DOHH2 (cell line): ENCODE results near the gene KCTD15.

Experiments
- H3F3A ChIP-seq: fragments of 200-600 bp; sonication (generic), shearing (Covaris generic); 2 replicates; pipeline ENCODE4 v1.6.0; 2016; ENCODE audit warnings: antibody characterized with exemption, mild to moderate bottlenecking; ENCODE audit not compliant: control insufficient read depth, insufficient read depth
- H3K27ac ChIP-seq: fragments of 200-600 bp; sonication (generic); 2 replicates; pipeline ENCODE4 v1.5.1; 2014; ENCODE audit warnings: low read depth, mild to moderate bottlenecking, low read length, moderate library complexity
- H3K27me3 ChIP-seq: fragments of 200-600 bp; sonication (generic); 2 replicates; pipeline ENCODE4 v1.6.1; 2014; ENCODE audit warnings: mild to moderate bottlenecking, low read length, mixed read lengths; ENCODE audit not compliant: control insufficient read depth
- H3K36me3 ChIP-seq: fragments of 200-600 bp; sonication (generic); 2 replicates; pipeline ENCODE4 v1.6.1; 2014; ENCODE audit warnings: mild to moderate bottlenecking, low read length, moderate library complexity, mixed read lengths; ENCODE audit not compliant: control insufficient read depth
- H3K4me1 ChIP-seq: fragments of 200-600 bp; sonication (generic); 2 replicates; pipeline ENCODE4 v1.6.1; 2014; ENCODE audit warnings: mild to moderate bottlenecking, low read length, mixed read lengths; ENCODE audit not compliant: control insufficient read depth
- H3K4me2 ChIP-seq: fragments of 200-600 bp; sonication (generic); 2 replicates; pipeline ENCODE4 v1.6.0; 2014; ENCODE audit warnings: mild to moderate bottlenecking, low read length, moderate library complexity
- H3K4me3 ChIP-seq: fragments of 200-600 bp; sonication (generic); 2 replicates; pipeline ENCODE4 v1.5.1; 2014; ENCODE audit warnings: mild to moderate bottlenecking, low read length, mixed read lengths
- H3K79me2 ChIP-seq: fragments of 200-600 bp; sonication (generic); 2 replicates; pipeline ENCODE4 v1.6.1; 2014; ENCODE audit warnings: mild to moderate bottlenecking, low read length, mixed read lengths; ENCODE audit not compliant: control insufficient read depth
- H3K9me2 ChIP-seq: fragments of 200-600 bp; sonication (generic); replicated peaks from 2 replicates; pipeline ENCODE4 v1.6.1; 2014; ENCODE audit warnings: mild to moderate bottlenecking, low read length, mixed read lengths; ENCODE audit not compliant: control insufficient read depth
- H3K9me3 ChIP-seq: fragments of 200-600 bp; sonication (generic); 2 replicates; pipeline ENCODE4 v1.6.1; 2014; ENCODE audit warnings: antibody characterized with exemption, low read length, mixed read lengths; ENCODE audit not compliant: control insufficient read depth, insufficient read depth
- H4K20me1 ChIP-seq: fragments of 200-600 bp; sonication (generic); 2 replicates; pipeline ENCODE4 v1.6.0; 2014; ENCODE audit warnings: low read depth, mild to moderate bottlenecking, antibody characterized with exemption, low read length, moderate library complexity; ENCODE audit not compliant: control insufficient read depth, insufficient read depth
- CTCF ChIP-seq: fragments of 200-600 bp; sonication (generic); IDR thresholded peaks from one replicate; pipeline ENCODE4 v1.5.1; 2014; ENCODE audit warnings: antibody characterized with exemption, mild to moderate bottlenecking, low read depth, low read length; ENCODE audit not compliant: poor library complexity, severe bottlenecking
- EZH2phosphoT487 ChIP-seq: fragments of 200-600 bp; sonication (generic); IDR thresholded peaks from 2 replicates; pipeline ENCODE4 v1.6.1; 2017; ENCODE audit warnings: borderline replicate concordance, mild to moderate bottlenecking, antibody characterized with exemption, low read length, moderate library complexity, mixed read lengths

KCTD15 gene

GRCh38 chr19:33812388-33813330, 16.0 kb downstream of the KCTD15 start:
- no peaks in the 10 kb centered on the region for H3K9me2 ChIP-seq
- no peak overlapping the region for H3K4me2 ChIP-seq
- H3K27ac ChIP-seq, result no peak overlapping the region
- H3K36me3 ChIP-seq, result no peaks in the 10 kb centered on the region
- H3K27me3 ChIP-seq, result no peaks in the 10 kb centered on the region
- H3K9me3 ChIP-seq, result no peaks in the 10 kb centered on the region
- no peaks in the 10 kb centered on the region for H3K79me2 ChIP-seq
- H3F3A ChIP-seq, result no peaks in the 10 kb centered on the region
- no peak for TF ChIP-seq CTCF
- no peak for TF ChIP-seq EZH2phosphoT487
- H3K4me1 ChIP-seq, result no peaks in the 10 kb centered on the region
- no peaks in the 10 kb centered on the region for H4K20me1 ChIP-seq
- no peak overlapping the region for H3K4me3 ChIP-seq

- Histone ChIP-seq H3K36me3 (no peaks in the 10 kb centered on the region), H3K4me2 (no peak overlapping the region), H3K4me1 (no peaks in the 10 kb centered on the region), H3K4me3 (no peak overlapping the region), H3K27ac (no peak overlapping the region), H4K20me1 (no peaks in the 10 kb centered on the region), H3F3A (no peaks in the 10 kb centered on the region), H3K27me3 (no peaks in the 10 kb centered on the region), H3K9me3 (no peaks in the 10 kb centered on the region), H3K9me2 (no peaks in the 10 kb centered on the region), H3K79me2 (no peaks in the 10 kb centered on the region)
- TF ChIP-seq CTCF (no peak), EZH2phosphoT487 (no peak)
Observed at GRCh38 chr19:33813391-33814101, 16.9 kb downstream of the KCTD15 start.

- H3K27me3 ChIP-seq, result no peaks in the 10 kb centered on the region
- no peak overlapping the region for H3K4me3 ChIP-seq
- no peaks in the 10 kb centered on the region for H3K36me3 ChIP-seq
- H3K9me2 ChIP-seq, result no peaks in the 10 kb centered on the region
- no peak for TF ChIP-seq CTCF
- TF ChIP-seq EZH2phosphoT487, result no peak
- no peaks in the 10 kb centered on the region for H3K79me2 ChIP-seq
- H3K4me2 ChIP-seq, result no peak overlapping the region
- no peak overlapping the region for H3K27ac ChIP-seq
- H3K4me1 ChIP-seq, result no peaks in the 10 kb centered on the region
- no peaks in the 10 kb centered on the region for H3F3A ChIP-seq
- H4K20me1 ChIP-seq, result no peaks in the 10 kb centered on the region
- no peaks in the 10 kb centered on the region for H3K9me3 ChIP-seq
Observed at GRCh38 chr19:33814181-33815165, 17.8 kb downstream of the KCTD15 start.
